ENCODE data around the gene DNAAF1.

GRCh38 chr16:84226026-84226425 lies 80.9 kb downstream of the DNAAF1 start:
- TF ChIP-seq, protein P1, sequence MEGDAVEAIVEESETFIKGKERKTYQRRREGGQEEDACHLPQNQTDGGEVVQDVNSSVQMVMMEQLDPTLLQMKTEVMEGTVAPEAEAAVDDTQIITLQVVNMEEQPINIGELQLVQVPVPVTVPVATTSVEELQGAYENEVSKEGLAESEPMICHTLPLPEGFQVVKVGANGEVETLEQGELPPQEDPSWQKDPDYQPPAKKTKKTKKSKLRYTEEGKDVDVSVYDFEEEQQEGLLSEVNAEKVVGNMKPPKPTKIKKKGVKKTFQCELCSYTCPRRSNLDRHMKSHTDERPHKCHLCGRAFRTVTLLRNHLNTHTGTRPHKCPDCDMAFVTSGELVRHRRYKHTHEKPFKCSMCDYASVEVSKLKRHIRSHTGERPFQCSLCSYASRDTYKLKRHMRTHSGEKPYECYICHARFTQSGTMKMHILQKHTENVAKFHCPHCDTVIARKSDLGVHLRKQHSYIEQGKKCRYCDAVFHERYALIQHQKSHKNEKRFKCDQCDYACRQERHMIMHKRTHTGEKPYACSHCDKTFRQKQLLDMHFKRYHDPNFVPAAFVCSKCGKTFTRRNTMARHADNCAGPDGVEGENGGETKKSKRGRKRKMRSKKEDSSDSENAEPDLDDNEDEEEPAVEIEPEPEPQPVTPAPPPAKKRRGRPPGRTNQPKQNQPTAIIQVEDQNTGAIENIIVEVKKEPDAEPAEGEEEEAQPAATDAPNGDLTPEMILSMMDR (IDR thresholded peaks at IDR 0.05; ENCODE audit: extremely low read depth in 1 of 2, insufficient read depth in 1 of 2, low read depth in 1 of 2, low read length in 2 of 2), result no peak
- no peak for TF ChIP-seq POLR2A (IDR thresholded peaks at IDR 0.05; ENCODE audit: low read depth, low read length)
- TF ChIP-seq POLR2AphosphoS5 (IDR thresholded peaks at IDR 0.05; ENCODE audit: insufficient read depth, low read depth, low read length), result no peak
- TF ChIP-seq FOS (IDR thresholded peaks at IDR 0.05; ENCODE audit: borderline replicate concordance, insufficient read depth, low read length), result no peak
- no peak for TF ChIP-seq GATA2 (IDR thresholded peaks at IDR 0.05; ENCODE audit: insufficient read depth, insufficient read length, low read depth, low read length)
- no peak for TF ChIP-seq MAX (IDR thresholded peaks at IDR 0.05; ENCODE audit: insufficient read depth, insufficient read length)
